ENCODE measurements around the gene SOBP. TPM values are rescaled to one million over a fixed set of nuclear protein-coding genes. Genes with fewer than 3 reads are reported as not detected.
A peak's percentile ranks its signal among the peaks of the same experiment; 100 is the strongest.

The SOBP gene
- total RNA-seq, 1 experiment from 2014 or later, result 0.22 TPM

DNA sequence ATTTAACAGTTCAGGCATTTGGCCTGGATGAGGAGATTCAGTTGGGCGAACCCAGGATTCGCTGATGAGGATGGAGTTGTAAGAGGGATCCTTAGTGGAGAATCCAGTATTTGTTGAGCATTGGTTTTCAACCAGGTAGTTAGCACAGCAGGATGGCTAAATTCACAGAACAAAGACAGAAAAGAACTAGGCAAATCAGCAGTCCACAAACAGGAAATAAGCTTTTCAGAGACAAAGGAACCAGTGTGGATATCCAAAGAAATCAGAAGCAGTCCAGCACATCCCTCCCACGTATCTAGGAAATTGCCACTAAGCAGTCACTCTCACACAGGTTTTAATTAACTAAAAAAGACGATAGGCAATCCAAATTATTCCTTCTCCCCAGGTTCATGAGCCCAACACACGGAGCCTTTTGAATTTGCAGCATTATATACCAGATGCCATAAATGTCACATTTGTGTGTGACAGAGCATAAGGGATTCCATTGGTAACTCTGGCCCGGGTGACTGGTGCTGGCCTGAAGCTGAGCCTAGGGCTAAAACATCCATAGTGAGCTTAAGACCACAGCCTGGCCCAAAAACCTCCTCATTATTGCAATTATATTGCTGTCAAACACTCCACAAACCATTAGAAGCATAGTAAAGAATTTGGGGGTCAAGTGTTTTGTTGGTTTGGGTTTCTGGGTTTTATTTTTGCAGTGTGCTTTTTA, 131.5 kb downstream of the SOBP start:
- no peak for TF ChIP-seq EZH2 (IDR thresholded peaks at IDR 0.05; ENCODE audit: low read depth)
- TF ChIP-seq, protein P1, sequence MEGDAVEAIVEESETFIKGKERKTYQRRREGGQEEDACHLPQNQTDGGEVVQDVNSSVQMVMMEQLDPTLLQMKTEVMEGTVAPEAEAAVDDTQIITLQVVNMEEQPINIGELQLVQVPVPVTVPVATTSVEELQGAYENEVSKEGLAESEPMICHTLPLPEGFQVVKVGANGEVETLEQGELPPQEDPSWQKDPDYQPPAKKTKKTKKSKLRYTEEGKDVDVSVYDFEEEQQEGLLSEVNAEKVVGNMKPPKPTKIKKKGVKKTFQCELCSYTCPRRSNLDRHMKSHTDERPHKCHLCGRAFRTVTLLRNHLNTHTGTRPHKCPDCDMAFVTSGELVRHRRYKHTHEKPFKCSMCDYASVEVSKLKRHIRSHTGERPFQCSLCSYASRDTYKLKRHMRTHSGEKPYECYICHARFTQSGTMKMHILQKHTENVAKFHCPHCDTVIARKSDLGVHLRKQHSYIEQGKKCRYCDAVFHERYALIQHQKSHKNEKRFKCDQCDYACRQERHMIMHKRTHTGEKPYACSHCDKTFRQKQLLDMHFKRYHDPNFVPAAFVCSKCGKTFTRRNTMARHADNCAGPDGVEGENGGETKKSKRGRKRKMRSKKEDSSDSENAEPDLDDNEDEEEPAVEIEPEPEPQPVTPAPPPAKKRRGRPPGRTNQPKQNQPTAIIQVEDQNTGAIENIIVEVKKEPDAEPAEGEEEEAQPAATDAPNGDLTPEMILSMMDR (conservative IDR thresholded peaks at IDR 0.05), result no peak
- no peak overlapping the region for H3K4me3 ChIP-seq
- H3K9me2 ChIP-seq (ENCODE audit: insufficient read depth), result no peaks in the 10 kb centered on the region
- intact Hi-C loops (cut with micrococcal nuclease; ENCODE audit: unreplicated experiment), result no loop called here
- peaks cover 36% of the 10 kb centered on the region for H3K4me1 ChIP-seq (replicated peaks; ENCODE audit: insufficient read depth)
- H3K27ac ChIP-seq, result no peak overlapping the region
- no TSS peak for BruUV-seq (replicated peaks)
- ChIA-PET CTCF (no interaction called here), POLR2A (ENCODE audit: unreplicated experiment) (no interaction called here)
- H3K4me2 ChIP-seq, result no peak overlapping the region
- no peaks in the 10 kb centered on the region for H3K9me3 ChIP-seq (ENCODE audit: insufficient read depth, low read depth)
- H3F3A ChIP-seq (ENCODE audit: insufficient read depth, low read depth), result peaks cover 14% of the 10 kb centered on the region; the same call in 1 of the 2 replicates
- no peaks in the 10 kb centered on the region for H3K79me2 ChIP-seq (ENCODE audit: low read depth)
- H3K36me3 ChIP-seq (ENCODE audit: low read depth), result no peaks in the 10 kb centered on the region
- no peaks in the 10 kb centered on the region for H3K27me3 ChIP-seq (ENCODE audit: insufficient read depth, low read depth)
- H2AFZ ChIP-seq, result no peak overlapping the region
- peak in 1 of 2 experiments; percentile 19 for DNase-seq
- H4K20me1 ChIP-seq (ENCODE audit: insufficient read depth), result no peaks in the 10 kb centered on the region

DNA sequence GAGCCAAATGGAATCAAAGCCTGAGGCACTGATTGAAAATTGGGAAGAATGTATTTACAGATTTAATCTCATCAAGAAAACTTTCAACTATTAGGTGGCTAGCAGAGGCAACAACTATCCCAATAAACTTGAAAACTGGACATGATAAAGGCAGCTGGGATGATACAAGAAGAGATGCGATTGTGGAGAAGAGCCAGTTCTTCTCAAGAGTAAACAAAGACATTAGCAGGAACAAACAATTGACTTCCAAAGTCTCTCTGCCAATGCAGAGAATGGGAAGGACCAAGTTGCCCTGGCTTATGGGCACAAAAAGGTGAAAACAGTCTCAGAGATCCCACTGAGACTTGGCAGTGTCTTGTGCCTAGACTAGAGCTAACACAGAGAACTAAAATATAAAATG, 132.4 kb downstream of the SOBP start:
- Histone ChIP-seq H3K9me2 (ENCODE audit: insufficient read depth) (no peaks in the 10 kb centered on the region), H3K9me3 (ENCODE audit: insufficient read depth, low read depth) (no peaks in the 10 kb centered on the region), H2AFZ (no peak overlapping the region), H3F3A (ENCODE audit: insufficient read depth, low read depth) (peaks cover 14% of the 10 kb centered on the region; the same call in 1 of the 2 replicates), H3K27me3 (ENCODE audit: insufficient read depth, low read depth) (no peaks in the 10 kb centered on the region), H3K27ac (no peak overlapping the region), H3K79me2 (ENCODE audit: low read depth) (no peaks in the 10 kb centered on the region), H3K4me3 (no peak overlapping the region), H3K36me3 (ENCODE audit: low read depth) (no peaks in the 10 kb centered on the region), H3K4me1 (replicated peaks; ENCODE audit: insufficient read depth) (peaks cover 36% of the 10 kb centered on the region), H3K4me2 (no peak overlapping the region), H4K20me1 (ENCODE audit: insufficient read depth) (no peaks in the 10 kb centered on the region)
- ChIA-PET POLR2A (ENCODE audit: unreplicated experiment) (no interaction called here), CTCF (no interaction called here)
- no TSS peak for BruUV-seq (replicated peaks)
- TF ChIP-seq EZH2 (IDR thresholded peaks at IDR 0.05; ENCODE audit: low read depth), result no peak
- TF ChIP-seq, protein P1 (conservative IDR thresholded peaks at IDR 0.05), result no peak
- no peak for DNase-seq
- intact Hi-C loops (cut with micrococcal nuclease; ENCODE audit: unreplicated experiment), result no loop called here

DNA sequence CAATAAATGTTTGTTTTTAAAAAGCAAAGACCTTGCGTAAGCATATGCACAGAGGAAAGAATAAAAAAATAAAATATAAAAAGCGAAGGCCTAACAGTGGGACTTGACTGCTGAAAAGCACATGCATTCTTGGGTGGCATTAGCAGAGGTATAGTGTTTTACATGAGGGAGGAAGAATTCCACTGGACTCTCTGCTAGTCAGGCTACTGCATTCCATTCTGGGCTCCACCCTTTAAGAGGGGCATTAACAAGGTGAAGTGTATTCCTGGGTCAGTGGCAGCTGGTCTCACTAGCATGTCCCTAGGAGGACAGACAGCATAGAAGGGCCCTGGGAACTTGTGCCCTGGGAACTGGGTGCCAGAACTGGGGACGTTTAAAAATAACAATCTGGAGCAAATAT, 134.1 kb downstream of the SOBP start:
- CTCF ChIA-PET, result no interaction called here
- H3K4me1 ChIP-seq (replicated peaks; ENCODE audit: insufficient read depth), result peaks cover 36% of the 10 kb centered on the region
- no peaks in the 10 kb centered on the region for H4K20me1 ChIP-seq (ENCODE audit: insufficient read depth)
- H2AFZ ChIP-seq, result no peak overlapping the region
- H3K27ac ChIP-seq, result peak overlapping the region; percentile 67
- no TSS peak for BruUV-seq (replicated peaks)
- TF ChIP-seq, protein P1 (conservative IDR thresholded peaks at IDR 0.05), result no peak
- no peak for TF ChIP-seq EZH2 (IDR thresholded peaks at IDR 0.05; ENCODE audit: low read depth)
- H3F3A ChIP-seq (ENCODE audit: insufficient read depth, low read depth), result peaks cover 14% of the 10 kb centered on the region; the same call in 1 of the 2 replicates
- peak overlapping the region; percentile 67 for H3K4me2 ChIP-seq
- POLR2A ChIA-PET (ENCODE audit: unreplicated experiment), result interaction anchor here (0.6 kb wide), 1 partner anchor 282 kb away, joined by 3 read pairs; no protein-coding TSS in a partner anchor
- no peaks in the 10 kb centered on the region for H3K27me3 ChIP-seq (ENCODE audit: insufficient read depth, low read depth)
- peak; percentile 17 to 50 for DNase-seq
- H3K4me3 ChIP-seq, result peak overlapping the region; percentile 7; the same call in 1 of the 2 replicates
- H3K79me2 ChIP-seq (ENCODE audit: low read depth), result no peaks in the 10 kb centered on the region
- intact Hi-C loops (cut with micrococcal nuclease; ENCODE audit: unreplicated experiment), result no loop called here
- H3K36me3 ChIP-seq (ENCODE audit: low read depth), result no peaks in the 10 kb centered on the region
- H3K9me2 ChIP-seq (ENCODE audit: insufficient read depth), result no peaks in the 10 kb centered on the region
- H3K9me3 ChIP-seq (ENCODE audit: insufficient read depth, low read depth), result no peaks in the 10 kb centered on the region

Measured in PC-9 (cell line).